GM12801 (cell line): ENCODE results near the gene MCOLN3.

Experiments used
- CTCF ChIP-seq: IDR thresholded peaks from one replicate; pipeline ENCODE4 v1.5.1; 2011; ENCODE audit warnings: control low read depth; ENCODE audit not compliant: insufficient read length; ENCODE audit errors: extremely low read depth

MCOLN3 gene

GRCh38 chr1:85047472-85048295 lies 616 bp downstream of the MCOLN3 start:
- TF ChIP-seq CTCF: no peak

- no peak for TF ChIP-seq CTCF
Measured at GRCh38 chr1:85047144-85047471, 1.2 kb downstream of the MCOLN3 start.

GRCh38 chr1:85042413-85042812 lies 5.9 kb downstream of the MCOLN3 start:
- no peak for TF ChIP-seq CTCF

GRCh38 chr1:85041793-85042192 lies 6.5 kb downstream of the MCOLN3 start:
- TF ChIP-seq CTCF: no peak

- TF ChIP-seq CTCF: no peak
Measured at GRCh38 chr1:85033221-85033620, 15.1 kb downstream of the MCOLN3 start.

GRCh38 chr1:85030536-85030935 lies 17.8 kb downstream of the MCOLN3 start:
- TF ChIP-seq CTCF: no peak

GRCh38 chr1:85028151-85028550 lies 20.1 kb downstream of the MCOLN3 start:
- no peak for TF ChIP-seq CTCF
